GM23338 (cell line): ENCODE results near the gene AOPEP.

Experiments
- CTCF ChIP-seq, 2 experiments: fragments of 200-600 bp in 1 of 2; sonication (generic) in 1 of 2; conservative IDR thresholded peaks; 2 replicates each; pipeline versions ENCODE4 v1.5.1 to v1.6.1; 2016 to 2017; ENCODE audit warnings: antibody characterized with exemption in 2 of 2, low read depth in 2 of 2, mild to moderate bottlenecking in 2 of 2, moderate library complexity in 1 of 2
- EZH2 ChIP-seq: fragments of 200-600 bp; sonication (generic); IDR thresholded peaks from one replicate; pipeline ENCODE4 v1.8.0; 2017; ENCODE audit warnings: antibody characterized with exemption, mild to moderate bottlenecking, low read depth; ENCODE audit not compliant: unreplicated experiment
- EZH2phosphoT487 ChIP-seq: fragments of 200-600 bp; sonication (generic); IDR thresholded peaks from one replicate; pipeline ENCODE4 v1.8.1; 2018; ENCODE audit warnings: antibody characterized with exemption; ENCODE audit not compliant: unreplicated experiment
- POLR2AphosphoS5 ChIP-seq: IDR thresholded peaks from 2 replicates; pipeline ENCODE4 v1.6.1; 2016; ENCODE audit warnings: antibody characterized with exemption, low read depth
- REST ChIP-seq: IDR thresholded peaks from one replicate; pipeline ENCODE4 v1.6.1; 2018; ENCODE audit warnings: antibody characterized with exemption; ENCODE audit not compliant: unreplicated experiment
- ZNF114 ChIP-seq: fragments of 250-450 bp; sonication (Bioruptor Pico); IDR thresholded peaks from 2 replicates; pipeline ENCODE4 v1.5.0; 2020; ENCODE audit warnings: mild to moderate bottlenecking, moderate library complexity

DNA sequence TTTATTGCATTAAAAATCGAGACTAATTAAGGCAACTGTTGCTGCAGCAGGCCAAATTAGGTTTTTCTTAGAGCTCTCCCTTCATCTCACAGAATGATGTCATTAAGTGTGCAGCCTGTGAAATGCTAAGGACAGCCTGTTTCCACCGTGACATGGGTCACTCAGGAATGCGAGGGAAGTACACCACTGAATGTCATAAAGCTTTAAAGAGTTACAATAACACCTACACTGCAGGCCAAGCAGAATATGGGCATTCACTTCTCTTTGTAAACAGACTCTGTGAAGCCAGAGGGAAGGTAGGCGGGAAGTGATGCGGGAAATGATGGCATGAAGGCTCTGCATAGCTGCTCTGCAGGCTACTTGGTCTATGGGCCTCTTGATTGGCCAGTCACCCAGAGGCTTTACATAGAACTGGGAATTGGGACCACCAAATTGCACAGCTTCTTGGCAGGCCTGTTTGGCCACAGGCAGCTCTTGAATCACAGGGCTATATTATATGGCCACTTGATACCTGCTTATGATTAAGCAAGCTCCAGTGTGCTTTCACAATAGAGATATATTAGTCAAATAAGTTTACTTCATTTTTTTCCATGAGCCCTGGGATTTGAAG, 28.4 kb upstream of the AOPEP start:
- TF ChIP-seq CTCF (conservative IDR thresholded peaks at IDR 0.05; ENCODE audit: low read depth in 2 of 2) (no peak), POLR2AphosphoS5 (no peak), EZH2 (no peak), EZH2phosphoT487 (no peak), REST (no peak), ZNF114 (CRISPR knock-in tag) (no peak)
